GM18861 (cell line): ENCODE results near the gene NARS2.
A peak's percentile ranks its signal among the peaks of the same experiment; 100 is the strongest.
"Not testable (repeated sequence)": the region's sequence is repeated elsewhere in the genome, so short reads cannot be mapped to it uniquely, and the experiment has no call there.

Source experiments
- ATAC-seq: cut with Tn5 transposase; IDR thresholded peaks from one replicate; pipeline ENCODE4 v1.9.1; 2021; ENCODE audit not compliant: unreplicated experiment

NARS2 gene, protein sequence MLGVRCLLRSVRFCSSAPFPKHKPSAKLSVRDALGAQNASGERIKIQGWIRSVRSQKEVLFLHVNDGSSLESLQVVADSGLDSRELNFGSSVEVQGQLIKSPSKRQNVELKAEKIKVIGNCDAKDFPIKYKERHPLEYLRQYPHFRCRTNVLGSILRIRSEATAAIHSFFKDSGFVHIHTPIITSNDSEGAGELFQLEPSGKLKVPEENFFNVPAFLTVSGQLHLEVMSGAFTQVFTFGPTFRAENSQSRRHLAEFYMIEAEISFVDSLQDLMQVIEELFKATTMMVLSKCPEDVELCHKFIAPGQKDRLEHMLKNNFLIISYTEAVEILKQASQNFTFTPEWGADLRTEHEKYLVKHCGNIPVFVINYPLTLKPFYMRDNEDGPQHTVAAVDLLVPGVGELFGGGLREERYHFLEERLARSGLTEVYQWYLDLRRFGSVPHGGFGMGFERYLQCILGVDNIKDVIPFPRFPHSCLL

DNA sequence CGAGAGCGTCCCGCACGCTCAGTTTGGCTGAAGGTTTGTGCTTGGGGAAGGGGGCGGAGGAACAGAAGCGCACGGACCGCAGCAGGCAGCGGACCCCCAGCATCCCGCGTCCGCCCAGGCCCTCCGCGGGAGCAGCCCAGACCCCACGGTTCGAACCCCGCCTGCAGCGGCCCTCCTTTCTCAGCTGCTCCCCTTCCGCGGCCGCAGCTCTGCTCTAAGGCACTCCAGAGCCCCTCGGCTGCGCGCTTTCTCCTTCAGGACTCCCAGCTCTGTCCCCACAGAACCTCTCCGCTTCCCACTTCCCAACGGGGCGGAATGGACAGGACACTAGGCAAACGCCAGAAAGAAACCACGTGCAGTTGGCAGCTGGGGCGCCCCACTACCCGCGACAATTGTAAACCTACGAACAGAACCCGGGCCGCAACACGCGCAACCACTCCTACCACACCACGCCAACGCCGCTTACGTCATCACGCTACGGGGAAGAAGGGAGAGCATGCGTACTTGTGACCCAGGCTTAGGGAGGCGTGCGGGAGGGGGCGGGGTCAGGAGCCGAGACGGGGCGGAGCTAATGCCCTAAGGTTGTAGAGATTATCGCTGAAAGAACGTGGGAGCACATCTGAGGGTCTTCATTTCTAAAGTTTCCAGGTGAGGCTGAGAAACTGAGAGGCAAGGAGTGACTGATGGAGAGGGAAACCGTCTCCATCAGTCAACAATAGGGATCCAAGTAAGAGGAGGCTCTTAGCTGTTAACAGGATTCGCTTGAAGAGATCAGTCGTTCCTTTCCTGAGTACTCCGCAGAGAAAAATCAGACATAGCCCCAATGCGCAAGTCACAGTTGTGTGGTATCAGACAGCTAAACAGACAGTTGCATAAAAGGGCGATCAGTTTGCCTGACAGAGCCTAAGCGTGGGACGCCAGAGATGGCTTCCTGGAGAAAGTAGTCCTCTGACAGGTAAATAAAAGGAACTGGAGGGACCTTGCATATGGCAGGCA, at the start of gene NARS2:
Gene NARS2, minus strand, starts transcription at position 479 of the 996 bp plus-strand sequence. Its CDS starts 376 bp downstream, at position 103.
- ATAC-seq: peak; percentile 80

DNA sequence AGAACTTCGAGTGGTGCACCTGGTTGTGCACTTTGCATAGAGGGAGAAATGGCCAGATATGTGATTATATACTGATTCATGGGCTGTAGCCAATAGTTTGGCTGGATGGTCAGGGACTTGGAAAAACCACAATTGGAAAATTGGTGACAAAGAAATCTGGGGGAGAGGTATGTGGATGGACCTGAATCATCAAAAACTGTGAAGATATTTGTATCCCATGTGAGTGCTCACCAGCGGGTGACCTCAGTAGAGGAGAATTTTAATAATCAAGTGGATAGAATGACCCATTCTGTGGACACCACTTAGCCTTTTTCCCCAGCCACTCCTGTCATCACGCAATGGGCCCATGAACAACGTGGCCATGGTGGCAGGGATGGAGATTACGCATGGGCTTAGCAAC, 48.0 kb upstream of the NARS2 start:
- ATAC-seq: no peak

DNA sequence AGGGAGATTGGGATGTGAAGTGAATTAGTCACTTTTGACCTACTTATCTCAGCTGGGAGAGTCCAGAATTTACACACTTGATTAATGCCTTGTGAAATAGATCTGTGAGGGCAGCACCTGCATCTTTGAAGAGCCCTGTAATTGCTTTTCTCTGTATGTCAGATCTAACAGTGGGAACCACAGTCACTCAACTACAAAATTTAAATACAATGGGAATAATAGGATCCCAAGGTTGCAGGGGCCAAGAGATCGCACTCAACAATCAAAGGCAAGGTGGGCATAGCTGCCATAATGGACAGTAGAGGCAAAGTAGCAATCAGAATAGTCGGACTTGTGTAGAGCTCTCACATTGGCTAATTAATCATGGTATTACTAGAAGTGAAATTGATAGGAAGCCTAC, 45.5 kb upstream of the NARS2 start:
- ATAC-seq: no peak

DNA sequence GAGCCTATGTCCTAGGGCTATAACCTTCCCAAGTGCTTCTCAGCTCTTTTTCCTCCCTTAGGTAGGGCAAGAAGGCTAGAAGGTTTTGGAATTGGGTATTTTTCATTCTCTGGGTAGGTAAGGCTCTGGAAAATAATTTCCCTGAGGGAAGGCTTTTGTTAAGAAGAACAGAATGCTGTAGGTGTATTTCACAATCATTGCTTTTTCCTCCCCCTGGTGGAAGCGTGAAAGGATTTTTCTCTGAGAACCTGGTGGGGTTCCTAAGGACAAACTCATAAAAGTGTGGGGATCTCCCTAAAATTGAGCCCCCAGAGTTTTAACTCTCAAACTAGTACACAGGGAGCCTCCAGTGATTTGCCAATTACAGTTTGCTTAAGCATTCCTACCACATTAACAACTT, 41.1 kb upstream of the NARS2 start:
- no peak for ATAC-seq

DNA sequence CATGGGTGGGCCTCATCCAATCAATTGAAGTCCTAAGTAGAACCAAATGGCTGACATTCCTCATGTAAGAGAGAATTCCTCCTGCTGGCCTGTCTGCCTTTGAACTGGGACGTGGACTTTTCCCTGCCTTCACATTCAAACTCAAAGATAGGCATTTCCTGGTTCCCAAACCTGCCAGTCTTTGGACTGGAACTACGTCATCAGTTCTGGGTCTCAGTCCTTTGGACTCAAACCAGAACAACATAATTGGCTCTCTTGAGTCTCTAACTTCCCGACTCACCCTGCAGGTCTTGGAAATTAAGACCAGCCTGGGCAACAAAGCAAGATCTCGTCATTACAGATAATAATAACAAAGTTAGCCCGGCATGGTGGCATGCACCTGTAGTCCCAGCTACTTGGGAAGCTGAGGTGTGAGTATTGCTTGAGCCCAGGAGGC, 38.7 kb upstream of the NARS2 start:
- no peak for ATAC-seq

DNA sequence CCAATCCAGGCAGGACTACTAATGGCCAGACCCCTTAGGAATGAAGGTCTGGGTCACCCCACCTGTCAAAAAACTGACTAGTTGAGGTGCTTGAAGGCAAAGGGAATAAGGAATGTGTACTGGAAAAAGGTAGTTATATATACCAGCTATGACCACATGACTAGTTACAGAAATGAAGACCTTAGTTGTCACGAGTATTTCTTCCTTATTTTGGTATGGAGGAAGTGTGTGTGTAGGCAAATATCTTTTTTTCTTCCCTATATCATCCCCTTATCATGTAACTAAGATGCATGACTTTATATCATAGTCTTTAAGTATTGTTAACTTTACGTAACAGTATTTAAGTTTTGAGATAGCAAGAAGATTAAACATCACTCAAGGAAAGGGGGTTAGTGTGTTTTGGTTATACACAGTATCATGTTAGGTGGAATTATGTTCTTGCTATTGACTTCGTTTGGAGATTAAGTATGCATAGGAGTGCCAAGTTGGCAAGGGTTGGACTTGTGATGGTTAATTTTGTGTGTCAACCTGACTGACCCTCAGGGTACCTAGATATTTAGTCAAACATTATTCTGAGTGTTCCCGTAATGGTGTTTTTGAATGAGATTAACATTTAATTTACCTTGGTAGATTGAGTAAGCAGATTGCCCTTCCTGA, 38.2 kb upstream of the NARS2 start:
- no peak for ATAC-seq

DNA sequence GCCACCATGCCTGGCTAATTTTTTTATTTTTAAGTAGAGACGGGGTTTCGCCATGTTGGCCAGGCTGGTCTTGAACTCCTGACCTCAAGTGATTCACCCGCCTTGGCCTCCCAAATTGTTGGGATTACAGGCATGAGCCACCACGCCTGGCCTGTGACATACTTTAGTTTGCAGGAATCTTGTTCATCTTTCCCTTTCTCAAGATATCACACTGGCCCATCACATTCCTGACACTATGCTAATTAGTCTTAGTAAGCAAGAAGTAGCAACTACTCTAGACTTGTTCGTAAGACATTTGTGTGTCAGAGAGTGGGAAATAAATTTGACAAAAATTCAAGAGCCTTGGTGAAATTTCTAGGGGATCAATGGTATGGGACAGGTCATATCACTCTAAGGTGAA, 34.7 kb upstream of the NARS2 start:
- ATAC-seq: not testable (repeated sequence)

DNA sequence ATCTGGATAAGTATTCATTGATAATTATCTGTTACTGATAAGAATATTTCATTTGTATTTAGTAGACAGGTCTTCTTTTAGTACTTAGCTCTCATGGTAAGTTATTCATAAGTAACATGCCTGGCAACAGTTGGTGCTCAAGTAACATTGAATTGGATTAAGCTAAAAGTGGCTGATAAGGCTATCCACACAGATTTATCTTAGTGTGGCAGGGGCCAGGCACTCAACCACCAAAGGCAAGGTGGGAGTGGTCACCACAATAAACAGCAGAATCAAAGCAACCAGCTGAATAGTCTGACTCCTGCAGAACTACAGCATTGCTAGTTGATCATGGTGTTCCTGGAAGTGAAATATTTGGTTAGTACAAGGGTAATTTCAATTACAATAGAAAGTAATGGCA, 33.0 kb upstream of the NARS2 start:
- no peak for ATAC-seq

DNA sequence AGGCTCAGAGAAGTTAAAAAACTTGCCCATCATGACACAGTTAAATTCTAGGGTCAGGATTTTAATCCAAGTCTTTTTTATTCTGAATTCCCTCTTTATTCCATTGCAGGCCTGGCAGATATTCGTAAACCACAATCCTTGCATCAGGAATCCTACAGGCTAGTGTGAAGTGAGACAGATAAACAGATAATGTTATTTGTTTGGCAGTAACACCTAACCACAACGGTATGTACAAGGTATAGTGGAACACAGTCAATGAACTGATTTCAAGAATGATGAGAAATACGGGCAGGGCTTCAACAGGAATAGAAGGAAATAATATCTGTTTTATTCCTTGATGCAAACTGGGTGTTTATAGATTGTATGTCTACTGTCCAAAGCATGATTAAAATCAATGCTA, 32.0 kb upstream of the NARS2 start:
- no peak for ATAC-seq

DNA sequence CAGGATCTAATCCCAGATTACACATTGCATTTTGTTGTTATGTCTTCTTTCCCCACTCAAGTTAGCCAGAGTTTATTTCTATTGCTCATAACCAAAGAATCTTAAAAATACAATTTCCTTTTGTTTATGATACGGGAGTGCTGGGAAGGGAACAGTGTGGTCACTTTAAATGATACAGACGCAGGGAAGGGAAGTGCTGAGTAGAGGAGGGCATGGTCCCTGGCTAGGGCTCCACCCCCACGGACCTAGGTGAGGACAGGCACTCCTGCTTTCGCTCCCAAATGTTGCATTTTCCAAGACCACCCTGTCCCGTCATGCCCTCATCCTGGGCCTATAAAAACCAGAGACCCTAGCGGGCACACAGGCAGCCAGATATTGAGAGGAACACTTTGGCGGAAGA, 30.6 kb upstream of the NARS2 start:
- ATAC-seq: no peak

DNA sequence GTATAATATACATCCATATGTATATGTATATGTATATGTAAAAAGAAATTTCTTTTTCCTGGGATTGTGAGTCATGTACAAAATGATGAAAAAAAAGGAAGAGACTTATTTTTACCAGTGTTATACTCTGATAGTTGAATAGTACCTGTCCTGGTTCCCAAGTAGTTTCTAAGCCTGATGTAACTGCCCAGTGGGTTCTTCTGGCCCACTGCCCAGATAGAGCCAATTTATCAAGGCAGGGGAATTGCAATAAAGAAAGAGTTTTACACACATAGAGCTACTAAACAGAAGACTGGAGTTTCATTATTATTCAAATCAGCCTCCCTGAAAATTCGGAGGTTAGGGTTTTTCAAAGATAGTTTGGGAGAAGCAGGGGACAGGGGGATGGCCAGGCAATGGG, 29.1 kb upstream of the NARS2 start:
- ATAC-seq: no peak

DNA sequence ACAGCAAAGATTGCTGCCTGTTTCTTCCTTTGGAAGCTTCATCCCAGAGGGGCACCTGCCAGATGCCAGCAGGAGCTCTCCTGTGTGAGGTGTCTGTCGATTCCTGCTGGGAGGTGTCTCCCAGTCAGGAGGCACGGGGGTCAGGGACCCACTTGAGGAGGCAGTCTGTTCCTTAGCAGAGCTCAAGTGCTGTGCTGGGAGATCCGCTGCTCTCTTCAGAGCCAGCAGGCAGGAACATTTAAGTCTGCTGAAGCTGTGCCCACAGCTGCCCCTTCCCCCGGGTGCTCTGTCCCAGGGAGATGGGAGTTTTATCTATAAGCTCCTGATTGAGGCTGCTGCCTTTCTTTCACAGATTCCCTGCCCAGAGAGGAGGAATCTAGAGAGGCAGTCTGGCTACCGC, 28.1 kb upstream of the NARS2 start:
- ATAC-seq: not testable (repeated sequence)

DNA sequence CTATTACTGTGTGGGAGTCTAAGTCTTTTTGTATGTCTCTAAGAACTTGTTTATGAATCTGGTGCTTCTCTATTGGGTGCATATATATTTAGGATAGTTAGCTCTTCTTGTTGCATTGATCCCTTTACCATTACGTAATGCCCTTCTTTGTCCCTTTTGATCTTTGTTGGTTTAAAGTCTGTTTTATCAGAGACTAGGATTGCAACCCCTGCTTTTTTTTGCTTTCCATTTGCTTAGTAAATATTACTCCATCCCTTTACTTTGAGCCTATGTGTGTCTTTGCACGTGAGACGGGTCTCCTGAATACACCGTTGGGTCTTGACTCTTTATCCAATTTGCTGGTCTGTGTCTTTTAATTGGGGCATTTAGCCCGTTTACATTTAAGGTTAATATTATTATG, 26.4 kb upstream of the NARS2 start:
- not testable (repeated sequence) for ATAC-seq

DNA sequence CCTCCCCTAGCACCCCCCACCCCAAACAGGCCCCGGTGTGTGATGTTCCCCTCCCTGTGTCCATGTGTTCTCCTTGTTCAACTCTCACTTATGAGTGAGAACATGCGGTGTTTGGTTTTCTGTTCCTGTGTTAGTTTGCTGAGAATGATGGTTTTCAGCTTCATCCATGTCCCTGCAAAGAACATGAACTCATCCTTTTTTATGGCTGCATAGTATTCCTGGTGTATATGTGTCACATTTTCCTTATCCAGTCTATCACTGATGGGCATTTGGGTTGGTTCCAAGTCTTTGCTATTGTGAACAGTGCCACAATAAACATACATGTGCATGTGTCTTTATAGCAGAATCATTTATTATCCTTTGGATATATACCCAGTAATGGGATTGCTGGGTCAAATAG, 22.9 kb upstream of the NARS2 start:
- not testable (repeated sequence) for ATAC-seq

DNA sequence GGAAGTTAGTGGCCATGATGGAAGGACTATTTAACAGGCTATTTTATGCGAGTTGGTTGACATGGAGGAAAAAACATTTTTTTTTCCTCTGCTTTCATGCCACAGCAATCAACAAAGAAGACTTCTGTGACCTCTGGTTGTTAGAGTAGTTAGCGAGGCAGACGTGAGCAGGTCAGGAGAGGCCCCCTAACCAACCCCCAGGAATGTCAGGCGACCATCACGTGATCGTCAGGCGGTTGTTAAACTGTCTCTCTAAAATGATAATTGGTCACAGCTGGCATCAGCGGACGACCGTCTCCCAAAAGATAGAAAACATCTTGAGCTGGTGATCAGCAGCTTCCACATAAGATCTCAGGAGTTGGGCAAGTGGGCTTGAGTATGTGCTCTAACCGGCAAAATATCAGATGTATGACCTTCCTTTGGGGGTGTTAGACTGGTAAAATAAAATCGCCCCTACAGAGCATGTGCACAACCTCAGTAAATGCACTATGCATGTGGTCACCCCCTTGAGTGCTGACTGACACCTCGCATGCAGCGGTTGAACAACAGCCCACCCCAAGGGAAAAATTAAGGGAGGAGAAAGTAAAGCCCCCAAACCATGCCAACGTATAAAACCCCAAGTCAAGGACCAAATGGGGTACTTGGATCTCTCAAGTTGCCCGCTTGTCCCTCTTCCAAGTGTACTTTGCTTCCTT, 20.9 kb upstream of the NARS2 start:
- ATAC-seq: no peak

DNA sequence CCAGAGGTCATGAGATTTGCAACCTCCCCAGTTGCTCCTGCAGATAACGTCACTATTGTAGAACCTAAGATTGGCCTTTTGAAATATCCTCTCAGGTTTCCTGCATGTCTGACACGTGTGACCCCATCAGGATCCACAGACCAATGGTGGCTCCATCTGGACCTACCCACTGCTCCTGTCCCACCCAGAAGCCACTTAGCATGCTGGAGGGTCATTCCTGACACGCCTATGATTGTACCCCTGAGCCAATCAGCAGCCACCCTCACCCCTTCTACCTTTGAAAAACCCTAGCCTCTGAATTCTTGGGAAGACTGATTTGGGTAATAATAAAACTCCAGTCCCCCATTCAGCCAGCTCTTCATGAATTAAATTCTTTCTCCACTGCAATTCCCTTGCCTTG, 20.1 kb upstream of the NARS2 start:
- ATAC-seq: no peak

DNA sequence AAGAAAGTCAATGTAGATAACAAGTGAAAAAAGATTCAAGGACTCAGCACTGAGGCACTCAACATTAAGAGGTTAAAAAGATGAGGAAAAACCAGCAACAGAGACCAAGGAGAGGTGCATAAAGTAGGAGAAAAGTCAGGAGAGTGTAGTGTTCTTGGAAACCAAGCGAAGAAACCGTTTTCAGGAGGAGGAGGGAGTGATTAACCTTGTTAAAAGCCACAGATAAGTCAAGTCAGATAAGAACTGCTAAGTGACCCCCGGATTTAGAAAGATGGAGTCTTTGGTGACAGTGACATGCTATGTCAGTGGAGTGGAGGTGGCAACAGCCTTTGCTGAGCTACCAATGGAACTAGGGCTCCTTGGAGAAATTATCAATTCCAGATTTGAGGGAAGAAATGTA, 13.9 kb upstream of the NARS2 start:
- no peak for ATAC-seq

DNA sequence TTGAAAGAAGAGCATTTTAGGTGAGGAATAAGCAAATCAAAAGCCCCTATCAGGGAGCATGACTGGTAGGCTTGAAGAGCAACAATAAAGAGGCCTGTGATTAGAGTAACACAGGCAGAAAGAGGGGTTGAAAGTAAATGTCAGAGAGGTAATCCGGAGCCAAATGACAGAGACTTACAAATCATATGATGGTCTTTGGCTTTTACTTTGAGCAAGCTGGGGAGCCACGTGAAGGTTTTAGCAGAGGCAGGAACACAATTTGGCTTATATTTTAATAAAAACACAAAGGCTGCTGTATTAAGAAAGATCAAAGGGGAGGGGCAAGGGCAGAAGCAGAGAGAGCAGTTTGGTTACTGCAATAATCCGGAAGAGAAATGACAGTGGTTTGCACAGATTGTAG, 12.8 kb upstream of the NARS2 start:
- ATAC-seq: no peak

DNA sequence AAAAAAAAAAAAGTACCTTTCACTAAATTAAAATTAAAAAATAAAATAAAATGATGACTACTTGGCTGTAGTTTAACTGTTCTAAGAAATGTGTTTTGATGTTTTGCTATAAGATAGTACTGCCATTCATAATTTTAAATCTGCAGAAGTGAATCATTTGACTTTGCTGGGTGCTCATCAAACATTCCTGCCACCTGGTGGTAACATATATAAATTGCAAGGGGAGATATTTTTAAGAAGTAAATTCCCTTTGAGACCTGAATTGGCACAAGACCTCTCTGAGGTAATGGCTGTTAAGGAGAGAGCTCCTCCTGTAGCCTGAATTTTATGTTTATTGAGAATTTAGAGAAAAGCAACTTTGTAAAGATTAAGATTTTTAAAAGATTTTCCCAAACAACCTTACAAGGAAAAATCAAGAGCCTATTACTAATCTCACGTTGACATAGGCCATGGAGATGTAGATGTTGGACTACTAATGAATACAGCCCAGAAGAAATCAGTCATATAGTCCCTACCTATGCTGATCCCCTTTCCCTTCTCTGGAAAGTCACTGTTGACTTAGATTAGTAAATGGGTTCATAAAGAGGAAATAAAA, 11.9 kb upstream of the NARS2 start:
- ATAC-seq: no peak

DNA sequence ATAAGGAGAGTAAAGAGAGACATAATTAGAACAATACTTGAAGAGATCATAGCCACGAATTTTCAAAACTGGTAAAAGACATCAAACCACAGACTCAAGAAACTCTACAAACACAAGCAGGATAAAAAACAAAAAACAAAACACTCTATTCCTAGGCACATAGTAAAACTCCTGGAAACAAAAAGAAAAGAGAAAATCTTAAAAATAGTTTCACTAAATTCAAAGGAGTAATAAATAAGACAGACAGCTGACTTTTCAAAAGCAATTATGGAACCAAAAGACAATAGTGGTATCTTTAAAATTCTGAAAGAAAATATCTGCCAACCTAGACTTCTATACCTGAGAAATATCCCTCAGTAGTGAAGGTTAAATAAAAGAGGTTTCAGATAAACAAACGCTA, 9.2 kb upstream of the NARS2 start:
- ATAC-seq: no peak
